HG02642 (cell line): ENCODE results near the gene CGNL1.

Source experiments
- ATAC-seq: cut with Tn5 transposase; IDR thresholded peaks from one replicate; pipeline ENCODE4 v1.9.1; 2021; ENCODE audit warnings: mild to moderate bottlenecking; ENCODE audit not compliant: unreplicated experiment, poor library complexity

Gene CGNL1

DNA sequence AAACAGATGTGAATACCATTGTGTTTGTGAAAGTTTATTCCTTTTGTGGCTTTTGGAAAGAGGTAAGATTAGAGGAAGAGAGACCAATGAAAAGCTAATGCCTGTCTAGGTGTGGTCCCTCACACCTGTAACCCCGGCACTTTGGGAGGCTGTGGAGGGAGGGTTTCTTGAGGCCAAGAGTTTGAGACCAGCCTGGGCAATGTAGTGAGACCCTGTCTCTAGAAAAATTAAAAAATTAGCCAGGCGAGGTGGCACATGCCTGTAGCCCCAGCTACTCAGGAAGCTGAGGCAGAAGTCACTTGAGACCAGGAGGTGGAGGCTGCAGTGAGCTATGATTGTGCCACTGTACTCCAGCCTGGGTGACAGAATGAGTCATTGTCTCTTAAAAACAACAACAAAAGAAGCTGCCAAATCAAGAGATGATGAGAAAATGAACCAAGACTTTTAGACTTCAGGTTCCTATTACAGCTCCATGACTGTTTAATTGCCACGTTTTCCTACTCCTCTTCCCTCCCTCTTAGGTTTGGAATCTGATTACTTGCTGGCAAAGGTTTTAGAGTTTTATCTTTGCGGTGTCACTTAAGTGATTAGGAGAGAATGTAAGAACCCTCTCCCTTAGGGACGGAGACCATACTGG, 68.7 kb downstream of the CGNL1 start:
- ATAC-seq: no peak

- ATAC-seq: no peak
Measured at GRCh38 chr15:57445872-57446271, 69.6 kb downstream of the CGNL1 start.

DNA sequence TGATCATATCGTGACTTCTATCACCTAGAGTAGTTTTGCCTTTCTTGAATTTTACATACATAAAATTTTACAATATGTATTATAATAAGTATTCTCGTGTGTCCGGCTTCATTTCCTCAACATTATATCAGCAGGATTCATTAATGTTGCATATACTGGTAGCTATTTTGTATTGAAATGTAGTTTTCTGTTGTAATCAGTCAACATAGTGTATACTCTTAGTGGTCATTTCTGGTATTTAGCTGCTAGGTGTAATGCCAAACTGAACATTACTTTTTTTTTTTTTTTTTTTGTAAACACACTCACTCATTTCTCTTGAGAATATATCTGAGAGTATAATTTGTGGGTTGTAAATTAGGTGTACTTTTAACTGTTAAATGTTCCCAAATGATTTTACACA, 70.1 kb downstream of the CGNL1 start:
- no peak for ATAC-seq

- ATAC-seq: no peak
Measured at GRCh38 chr15:57451555-57451954, 75.2 kb downstream of the CGNL1 start.

- no peak for ATAC-seq
Measured at GRCh38 chr15:57452090-57452754, 75.9 kb downstream of the CGNL1 start.

GRCh38 chr15:57455929-57456328, 79.6 kb downstream of the CGNL1 start:
- ATAC-seq: no peak

DNA sequence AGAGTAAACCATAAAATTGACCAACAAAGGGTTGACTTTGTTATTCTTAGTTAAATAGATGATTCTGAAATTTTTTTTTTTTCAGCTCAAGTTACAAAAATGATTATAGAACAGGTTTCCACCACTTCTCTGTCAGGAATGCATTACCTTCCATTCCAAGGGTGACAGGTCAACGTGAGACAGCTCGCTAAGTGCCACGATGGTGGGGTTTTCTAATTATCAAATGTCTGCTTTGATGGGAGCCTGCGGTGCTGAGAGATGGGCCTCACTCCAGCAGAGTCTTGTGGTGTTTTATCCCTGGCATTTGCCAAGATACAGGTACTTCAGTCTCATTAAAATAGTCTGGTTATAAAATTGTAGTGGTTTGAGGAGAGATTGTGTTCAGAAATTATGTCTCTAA, 80.3 kb downstream of the CGNL1 start:
- ATAC-seq: no peak

DNA sequence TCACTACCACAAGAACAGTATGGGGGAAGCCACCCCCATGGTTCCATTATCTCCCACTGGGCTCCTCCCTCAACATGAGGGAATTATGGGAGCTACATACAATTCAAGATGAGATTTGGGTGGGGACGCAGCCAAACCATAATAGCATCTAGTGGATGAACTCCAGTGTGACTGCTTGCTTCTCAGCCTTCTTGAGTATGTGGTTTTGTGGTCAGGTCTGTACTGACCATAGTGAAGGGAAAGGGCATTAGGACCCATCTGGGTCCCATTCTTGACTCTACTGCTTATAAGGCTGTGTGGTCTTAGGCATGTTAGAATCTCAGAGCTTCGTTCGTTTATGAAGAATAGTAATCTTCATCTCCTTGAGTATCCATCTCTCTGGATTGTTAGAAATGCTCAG, 81.4 kb downstream of the CGNL1 start:
- no peak for ATAC-seq

DNA sequence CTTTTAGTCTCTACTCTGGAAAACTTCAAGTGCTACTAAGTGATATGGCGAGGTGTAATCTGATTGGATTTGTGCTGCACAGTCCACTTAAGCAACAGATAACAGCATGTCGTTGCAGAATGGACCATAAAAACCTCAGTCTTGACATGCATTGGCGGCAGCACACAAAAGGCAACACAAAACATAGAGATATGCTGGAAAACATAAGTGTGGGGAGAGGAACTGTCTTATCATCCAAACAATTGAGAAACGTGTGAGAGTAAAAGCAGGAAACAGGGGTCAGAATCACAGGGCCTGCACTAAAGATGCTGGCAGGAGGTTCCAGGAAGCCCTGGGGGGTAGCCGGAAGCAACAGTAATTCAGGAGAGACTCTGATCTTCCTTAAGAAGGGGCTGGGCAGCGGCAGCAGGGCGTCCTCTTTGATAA, 82.1 kb downstream of the CGNL1 start:
- ATAC-seq: no peak

DNA sequence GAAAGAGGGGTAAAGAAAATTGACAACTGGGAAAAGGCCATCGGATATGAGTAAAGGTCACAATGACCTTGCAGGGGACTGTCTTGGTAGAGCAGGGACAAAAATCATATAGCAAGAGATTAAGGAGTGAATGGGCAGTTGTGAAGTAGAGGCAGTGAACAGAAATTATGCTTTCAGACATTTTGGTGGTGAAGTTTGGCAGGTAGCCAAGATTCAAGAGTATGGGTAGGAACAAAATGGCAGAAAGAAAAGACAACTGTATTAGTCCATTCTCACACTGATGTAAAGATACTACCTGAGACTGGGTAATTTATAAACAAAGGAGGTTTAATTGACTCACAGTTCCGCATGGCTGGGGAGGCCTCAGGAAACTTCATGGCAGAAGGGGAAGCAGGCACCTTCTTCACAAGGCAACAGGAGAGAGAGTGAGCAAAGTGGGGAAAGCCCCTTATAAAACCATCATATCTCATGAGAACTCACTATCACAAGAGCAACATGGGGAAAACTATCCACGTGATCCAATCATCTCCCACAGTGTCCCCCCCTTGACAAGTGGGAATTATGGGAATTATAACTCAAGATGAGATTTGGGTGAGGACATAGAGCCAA, 84.0 kb downstream of the CGNL1 start:
- no peak for ATAC-seq

DNA sequence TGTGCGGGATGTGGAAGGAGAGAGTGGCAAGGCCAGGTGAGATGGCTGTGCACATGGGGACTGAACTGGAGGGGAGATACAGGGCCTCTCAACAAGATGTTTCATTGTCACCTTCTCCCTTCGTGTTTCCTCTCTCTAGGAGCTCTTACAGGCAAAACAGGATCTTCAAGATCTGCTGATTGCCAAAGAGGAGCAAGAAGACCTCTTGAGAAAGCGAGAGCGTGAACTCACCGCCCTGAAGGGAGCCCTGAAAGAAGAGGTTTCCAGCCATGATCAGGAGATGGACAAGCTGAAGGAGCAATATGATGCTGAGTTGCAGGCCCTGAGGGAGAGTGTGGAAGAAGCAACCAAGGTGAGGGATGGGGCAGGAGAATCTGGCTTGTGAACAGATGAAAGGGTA, 85.2 kb downstream of the CGNL1 start:
- no peak for ATAC-seq

DNA sequence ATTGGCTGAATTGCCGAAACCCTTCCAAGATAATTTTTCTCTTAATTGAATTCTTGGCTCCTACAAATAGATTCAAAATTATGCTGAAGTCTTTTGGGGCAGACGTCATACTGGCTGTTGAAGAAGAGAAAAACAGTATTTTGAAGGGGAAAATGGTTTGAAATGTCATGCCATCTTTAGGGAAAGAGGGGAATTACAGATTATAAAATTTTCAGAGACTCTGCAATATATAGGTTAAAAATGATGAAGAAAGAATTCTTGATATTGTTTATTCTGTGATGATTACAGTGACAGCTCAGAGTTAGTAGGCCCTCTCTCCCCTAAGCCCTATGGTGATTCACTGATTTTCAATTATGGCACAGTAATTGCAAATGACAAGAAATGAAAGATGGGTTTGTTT, 86.1 kb downstream of the CGNL1 start:
- no peak for ATAC-seq

DNA sequence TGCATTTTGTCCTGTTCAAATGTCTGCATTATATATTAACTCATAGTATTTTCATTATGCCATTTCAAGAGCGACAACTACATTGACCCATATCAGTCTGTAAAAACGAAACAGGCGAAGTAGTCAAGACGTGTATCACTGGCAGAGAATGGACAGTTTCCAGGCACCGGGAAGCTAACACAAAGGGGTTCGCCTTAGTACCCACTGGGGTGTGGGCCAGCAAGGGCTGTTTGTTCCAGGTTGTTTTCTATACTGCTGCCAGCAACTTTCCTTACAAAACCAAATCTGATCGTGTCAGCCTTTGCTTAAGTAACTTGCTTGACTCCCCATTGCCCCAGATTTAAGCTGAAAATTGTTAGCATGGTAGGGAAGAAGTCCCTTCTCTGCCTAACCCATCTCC, 87.1 kb downstream of the CGNL1 start:
- ATAC-seq: no peak

GRCh38 chr15:57464480-57464879, 88.2 kb downstream of the CGNL1 start:
- no peak for ATAC-seq

DNA sequence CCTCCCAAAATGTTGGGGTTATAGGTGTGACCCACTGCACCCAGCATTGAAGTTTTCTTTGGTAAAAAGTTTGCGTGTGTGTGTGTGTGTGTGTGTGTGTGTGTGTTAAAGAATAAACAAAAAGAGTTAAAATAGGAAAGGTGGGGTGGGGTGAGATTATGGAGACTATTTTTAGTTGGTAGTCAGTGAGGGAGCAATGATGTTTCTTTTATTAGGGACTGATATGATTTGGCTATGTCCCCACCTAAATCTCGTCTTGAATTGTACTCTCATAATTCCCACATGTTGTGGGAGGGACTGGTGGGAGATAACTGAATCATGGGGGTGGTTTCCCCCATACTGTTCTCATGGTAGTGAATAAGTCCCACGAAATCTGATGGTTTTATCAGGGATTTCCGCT, 92.2 kb downstream of the CGNL1 start:
- no peak for ATAC-seq

DNA sequence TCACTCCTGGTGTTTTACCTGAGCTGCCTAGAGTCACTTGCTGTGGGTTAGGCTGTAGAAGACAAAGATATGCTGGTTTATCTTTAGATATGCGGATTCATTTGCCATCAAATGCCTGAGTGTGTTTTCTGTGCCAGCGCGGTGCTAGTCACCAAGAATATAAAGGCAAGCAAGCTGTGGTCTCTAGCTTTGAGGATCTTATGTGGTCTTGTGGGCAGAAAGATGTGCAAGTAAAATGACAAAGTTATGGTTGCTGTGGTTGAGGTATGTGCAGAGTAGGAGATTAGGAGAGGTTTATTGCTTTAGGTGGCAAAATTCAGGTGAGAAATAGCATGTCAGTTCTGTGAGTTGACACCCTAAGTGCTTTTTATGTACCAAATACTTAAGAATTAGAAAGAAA, 94.2 kb downstream of the CGNL1 start:
- no peak for ATAC-seq

- ATAC-seq: no peak
Measured at GRCh38 chr15:57472861-57473260, 96.6 kb downstream of the CGNL1 start.

DNA sequence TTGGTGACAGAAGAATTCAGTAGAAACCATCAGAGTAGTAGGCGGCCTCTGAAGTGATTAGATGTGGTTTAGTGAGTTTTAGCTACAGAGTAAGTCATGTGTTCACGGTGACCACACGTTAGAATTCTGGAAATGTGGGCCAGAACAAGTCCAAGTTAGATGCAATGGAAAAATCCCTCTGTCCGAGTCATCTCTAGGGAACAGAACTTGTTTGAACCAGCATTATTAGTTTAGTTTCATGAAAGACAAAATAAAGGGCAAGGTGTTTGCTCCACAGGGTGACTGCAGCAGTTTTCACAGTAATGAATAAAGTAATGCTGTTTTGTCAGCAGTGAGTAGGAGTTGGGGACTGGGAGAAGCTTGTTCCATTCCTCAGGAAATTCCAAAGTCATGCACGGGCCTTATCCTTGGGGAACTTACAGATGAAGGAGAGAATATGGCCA, 100.2 kb downstream of the CGNL1 start:
- no peak for ATAC-seq

- peak; percentile 63 for ATAC-seq
Measured at GRCh38 chr15:57477736-57478522, 101.6 kb downstream of the CGNL1 start.

GRCh38 chr15:57479005-57479404, 102.7 kb downstream of the CGNL1 start:
- ATAC-seq: no peak
